Left ventricle myocardium inferior (tissue), 1 donor: ENCODE measurements around the gene ARHGAP25. TPM values are rescaled to one million over a fixed set of nuclear protein-coding genes. Genes with fewer than 3 reads are reported as not detected.

ENCODE experiments used
- DNase-seq: peaks from one replicate; pipeline ENCODE4 v3.0.0-alpha.2; 2020
- H3K27ac ChIP-seq: fragments of 200-600 bp; replicated peaks from 2 replicates; pipeline ENCODE4 v1.8.0; 2021
- H3K27me3 ChIP-seq: fragments of 200-600 bp; 2 replicates; pipeline ENCODE4 v1.8.0; 2021; ENCODE audit warnings: low read depth
- H3K36me3 ChIP-seq: fragments of 200-600 bp; 2 replicates; pipeline ENCODE4 v1.8.0; 2021
- H3K4me1 ChIP-seq: fragments of 200-600 bp; 2 replicates; pipeline ENCODE4 v1.8.0; 2021
- H3K4me3 ChIP-seq: fragments of 200-600 bp; 2 replicates; pipeline ENCODE4 v1.8.0; 2021; ENCODE audit warnings: mild to moderate bottlenecking, moderate library complexity
- H3K9me3 ChIP-seq: fragments of 200-600 bp; replicated peaks from 2 replicates; pipeline ENCODE4 v1.8.0; 2021
- CTCF ChIP-seq: fragments of 200-600 bp; IDR thresholded peaks from 2 replicates; pipeline ENCODE4 v1.8.0; 2021; ENCODE audit warnings: antibody characterized with exemption, mild to moderate bottlenecking, borderline replicate concordance
- intact Hi-C: fragments of 100-400 bp; cut with micrococcal nuclease; formaldehyde crosslinking; loops from one replicate; pipeline ENCODE4 v1.11.0; 2022
- total RNA-seq: library from RNA; stranded (reverse); fragmentation: NEBNext Ultra II Directional; extraction: Animal tissue kit (Norgen Biotek cat#: 25700); gene quantifications from one replicate; pipeline ENCODE4 v1.2.1, GENCODE V29; 2021
- donor health status: DM: no; HTN: yes; CAD: no; lungs with severe emphysema.

Gene ARHGAP25
- total RNA-seq, 1 donor from 2014 or later, result 5.3 TPM

- no peak for DNase-seq
- no peaks in the 10 kb centered on the region for H3K4me1 ChIP-seq
- no peak for TF ChIP-seq CTCF
- peaks cover 1% of the 10 kb centered on the region for H3K9me3 ChIP-seq
- no peaks in the 10 kb centered on the region for H3K36me3 ChIP-seq
- H3K27ac ChIP-seq, result no peak overlapping the region
- intact Hi-C loops, result no loop called here
- H3K4me3 ChIP-seq, result no peak overlapping the region
- H3K27me3 ChIP-seq, result no peaks in the 10 kb centered on the region
Measured at GRCh38 chr2:68690851-68691250, 43.8 kb upstream of the ARHGAP25 start.

- TF ChIP-seq CTCF, result no peak
- no peaks in the 10 kb centered on the region for H3K36me3 ChIP-seq
- H3K27ac ChIP-seq, result no peak overlapping the region
- intact Hi-C loops, result no loop called here
- no peaks in the 10 kb centered on the region for H3K4me1 ChIP-seq
- no peak overlapping the region for H3K4me3 ChIP-seq
- H3K27me3 ChIP-seq, result peaks cover 12% of the 10 kb centered on the region
- no peak for DNase-seq
- H3K9me3 ChIP-seq, result peaks cover 12% of the 10 kb centered on the region
Measured at GRCh38 chr2:68692511-68692910, 42.1 kb upstream of the ARHGAP25 start.

- no peak for DNase-seq
- intact Hi-C loops, result no loop called here
- no peaks in the 10 kb centered on the region for H3K36me3 ChIP-seq
- H3K27ac ChIP-seq, result no peak overlapping the region
- H3K9me3 ChIP-seq, result peaks cover 12% of the 10 kb centered on the region
- no peaks in the 10 kb centered on the region for H3K4me1 ChIP-seq
- H3K4me3 ChIP-seq, result no peak overlapping the region
- peaks cover 17% of the 10 kb centered on the region for H3K27me3 ChIP-seq
- no peak for TF ChIP-seq CTCF
Measured at GRCh38 chr2:68693951-68694350, 40.7 kb upstream of the ARHGAP25 start.

GRCh38 chr2:68695971-68696370 lies 38.6 kb upstream of the ARHGAP25 start:
- intact Hi-C loops, result no loop called here
- Histone ChIP-seq H3K9me3 (peaks cover 21% of the 10 kb centered on the region), H3K4me3 (no peak overlapping the region), H3K4me1 (no peaks in the 10 kb centered on the region), H3K27me3 (peaks cover 17% of the 10 kb centered on the region), H3K36me3 (no peaks in the 10 kb centered on the region), H3K27ac (no peak overlapping the region)
- TF ChIP-seq CTCF, result no peak
- DNase-seq, result no peak

- H3K36me3 ChIP-seq, result no peaks in the 10 kb centered on the region
- no peak for DNase-seq
Measured at GRCh38 chr2:68696554-68696953, 38.1 kb upstream of the ARHGAP25 start.

More at GRCh38 chr2:68696554-68696953, 38.1 kb upstream of the ARHGAP25 start:
- no peak for TF ChIP-seq CTCF
- Histone ChIP-seq H3K9me3 (peaks cover 21% of the 10 kb centered on the region), H3K27me3 (peaks cover 17% of the 10 kb centered on the region), H3K4me1 (no peaks in the 10 kb centered on the region), H3K4me3 (no peak overlapping the region), H3K27ac (no peak overlapping the region)
- intact Hi-C loops, result no loop called here
